ENCODE measurements around the gene FGD4.
A peak's percentile ranks its signal among the peaks of the same experiment; 100 is the strongest.
"Not testable (repeated sequence)": the region's sequence is repeated elsewhere in the genome, so short reads cannot be mapped to it uniquely, and the experiment has no call there.

The FGD4 gene

DNA sequence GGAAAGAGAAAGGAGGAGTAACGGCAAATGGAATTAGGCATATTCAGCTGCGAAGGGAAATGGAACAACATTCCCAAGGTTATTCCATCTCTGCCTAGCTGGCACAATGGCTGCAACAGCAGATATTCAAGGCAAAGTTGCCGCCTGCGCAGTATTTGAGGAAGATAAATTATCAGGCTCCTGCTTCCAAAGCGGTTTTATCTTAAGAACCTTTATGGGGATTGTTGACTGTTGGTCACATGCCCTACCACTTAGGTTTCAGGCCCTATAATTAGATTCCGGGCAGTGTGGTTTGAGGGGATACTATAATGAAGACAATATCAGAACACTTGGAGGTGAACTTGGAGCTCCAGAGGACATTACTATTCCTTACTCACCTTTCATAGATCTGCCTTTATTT, 99.7 kb downstream of the FGD4 start:
- DNase-seq, result no peak

DNA sequence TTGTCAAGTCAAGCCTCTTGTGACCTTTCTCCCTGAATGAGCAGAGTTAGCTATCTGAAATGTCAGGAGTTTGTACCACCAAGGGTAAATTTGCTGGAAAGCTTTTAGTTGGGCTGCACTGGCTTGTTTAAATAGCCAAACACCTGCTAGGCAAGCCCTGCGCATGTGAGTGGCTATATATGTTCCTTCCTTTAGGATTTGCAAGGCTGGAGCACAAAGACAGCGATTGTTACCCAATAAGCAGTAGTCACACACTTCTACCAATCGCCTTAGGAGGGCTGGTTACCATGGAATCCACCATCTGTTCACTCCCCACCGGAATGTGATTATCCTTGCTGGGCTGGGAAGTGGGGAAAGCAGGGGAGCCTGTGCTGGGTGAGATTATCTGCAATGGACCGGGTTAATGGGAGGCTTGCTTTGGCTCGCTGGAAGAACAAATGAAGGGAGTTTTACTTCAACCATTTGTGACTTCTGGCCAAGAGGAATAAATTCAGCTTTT, 102.5 kb downstream of the FGD4 start:
- peak; percentile 82 for DNase-seq

GRCh38 chr12:32502693-32503502, 103.5 kb downstream of the FGD4 start:
- peak; percentile 69 for DNase-seq

DNA sequence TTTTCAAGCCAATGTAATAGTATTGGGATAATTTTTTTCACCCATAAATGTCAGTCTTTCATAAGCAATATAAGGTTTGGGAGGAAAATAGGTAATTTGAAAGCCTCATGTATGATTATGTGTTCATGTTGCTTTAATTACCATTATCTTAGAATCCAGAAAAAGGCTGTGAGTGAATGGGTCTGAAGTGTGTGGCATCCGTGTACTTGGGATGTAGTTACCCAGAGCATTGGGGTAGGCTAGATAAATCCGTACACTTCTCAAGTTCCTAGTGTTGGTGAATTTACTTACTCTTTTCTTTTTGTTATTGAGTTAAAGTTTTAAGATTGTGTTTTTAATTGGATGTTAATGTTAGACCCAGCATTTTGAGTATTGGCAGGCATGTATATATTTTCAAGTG, 104.4 kb downstream of the FGD4 start:
- DNase-seq, result no peak

GRCh38 chr12:32504591-32504990, 105.2 kb downstream of the FGD4 start:
- no peak for DNase-seq

- DNase-seq, result peak; percentile 26
These were observed 105.9 kb downstream of the FGD4 start for GRCh38 chr12:32505067-32505945.

DNA sequence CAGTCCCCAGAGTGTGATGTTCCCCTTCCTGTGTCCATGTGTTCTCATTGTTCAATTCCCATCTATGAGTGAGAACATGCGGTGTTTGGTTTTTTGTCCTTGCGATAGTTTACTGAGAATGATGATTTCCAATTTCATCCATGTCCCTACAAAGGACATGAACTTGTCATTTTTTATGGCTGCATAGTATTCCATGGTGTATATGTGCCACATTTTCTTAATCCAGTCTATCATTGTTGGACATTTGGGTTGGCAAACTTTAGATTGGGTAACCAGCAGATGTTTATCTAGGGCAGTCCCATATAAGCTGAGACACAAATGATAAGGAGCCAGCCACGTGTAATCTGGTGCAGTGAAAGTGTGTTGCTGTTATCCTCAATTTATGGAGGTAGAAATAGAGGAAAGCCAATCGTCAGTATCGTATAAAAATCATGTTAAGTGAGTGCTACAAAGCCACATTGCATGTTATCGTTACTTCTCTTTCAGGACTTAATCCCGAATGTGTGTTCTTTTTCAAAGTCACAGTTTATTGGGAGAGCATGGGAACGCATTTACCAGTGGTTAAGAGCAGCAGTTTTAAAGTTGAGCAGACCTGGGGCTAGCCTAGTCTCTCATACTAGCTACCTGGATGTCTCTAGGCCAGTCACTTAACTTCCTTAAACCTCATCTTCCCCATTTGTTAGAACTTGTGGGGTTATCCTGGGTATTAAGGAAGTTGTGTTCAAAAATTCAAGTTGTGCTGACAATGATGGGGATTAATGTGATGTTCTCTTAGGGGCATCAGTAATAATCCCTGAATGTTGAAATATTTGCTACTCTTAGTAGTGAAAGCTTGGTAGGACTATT, 108.0 kb downstream of the FGD4 start:
- DNase-seq, result not testable (repeated sequence)

GRCh38 chr12:32507942-32508320, 108.6 kb downstream of the FGD4 start:
- no peak for DNase-seq

DNA sequence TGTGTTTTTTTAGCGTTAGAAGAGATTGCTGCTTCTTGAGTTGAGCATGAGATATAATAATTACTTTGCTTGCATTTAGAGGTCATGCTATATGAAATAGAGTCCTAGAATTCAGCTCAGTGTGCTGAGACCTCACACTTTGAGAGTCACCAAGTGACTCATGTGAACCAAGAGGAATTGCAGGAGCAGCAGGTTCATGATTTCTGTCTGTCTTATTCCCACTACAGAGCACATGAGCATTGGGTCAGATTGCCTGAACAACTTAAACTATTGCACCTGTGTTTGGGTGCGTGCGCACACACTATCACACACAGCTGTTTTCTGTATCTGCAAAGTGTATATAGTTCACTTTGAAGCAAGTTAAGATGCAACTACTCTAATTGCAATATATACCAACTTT, 109.3 kb downstream of the FGD4 start:
- no peak for DNase-seq

DNA sequence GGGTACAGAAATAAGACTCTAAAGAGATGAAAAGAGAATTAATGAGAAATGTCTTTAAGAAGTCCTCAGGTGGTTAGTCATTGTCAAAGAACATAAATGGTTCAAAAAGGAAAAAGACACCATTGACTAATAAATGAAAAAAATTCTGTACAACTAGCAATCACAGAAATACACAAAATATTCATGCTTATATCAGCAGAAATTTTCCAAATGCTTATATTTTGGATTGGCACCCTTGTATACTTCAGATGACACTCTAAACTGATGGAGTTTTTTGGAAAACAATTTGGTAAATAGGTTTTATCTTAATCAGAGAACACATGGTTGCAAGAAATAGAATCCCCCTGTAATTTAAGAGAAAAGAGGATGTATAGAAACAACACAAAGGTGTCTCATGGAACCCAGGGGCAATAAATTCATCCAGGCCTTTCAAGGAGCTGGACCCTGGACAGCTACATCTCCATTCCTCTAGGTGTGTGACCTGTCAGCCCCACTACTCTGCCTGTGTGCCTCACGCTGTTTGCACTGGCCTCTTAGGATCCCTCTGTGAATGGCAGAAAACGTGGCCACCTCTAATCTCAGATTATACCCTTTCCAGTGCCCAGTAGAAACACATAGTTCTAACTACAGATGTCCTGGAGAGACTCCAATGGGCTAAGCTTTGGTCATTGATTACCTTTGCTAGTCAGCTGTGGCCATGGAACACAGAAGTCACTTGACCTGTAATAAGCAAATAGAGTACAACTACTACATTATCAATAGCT, 110.2 kb downstream of the FGD4 start:
- DNase-seq, result no peak

- not testable (repeated sequence) for DNase-seq
These were observed 112.6 kb downstream of the FGD4 start for GRCh38 chr12:32511976-32512375.

DNA sequence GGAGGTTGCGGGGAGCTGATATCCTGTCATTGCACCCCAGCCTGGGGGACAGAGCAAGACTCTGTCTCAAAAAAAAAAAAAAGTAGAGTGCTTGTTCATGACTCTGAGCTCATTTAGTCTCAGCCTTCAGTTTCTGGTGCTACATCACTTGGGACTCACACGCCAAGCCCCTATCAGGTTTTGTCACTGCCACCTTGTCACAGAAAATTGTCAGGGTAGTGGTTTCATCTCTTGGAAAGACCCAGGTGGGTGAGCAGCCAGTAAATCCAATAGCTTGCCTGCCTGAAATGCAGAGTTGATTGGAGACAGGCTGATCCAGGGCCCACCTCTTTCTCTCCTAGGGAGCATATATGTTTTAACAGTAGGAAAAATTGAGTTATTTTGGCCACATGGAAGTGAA, 113.0 kb downstream of the FGD4 start:
- no peak for DNase-seq

DNA sequence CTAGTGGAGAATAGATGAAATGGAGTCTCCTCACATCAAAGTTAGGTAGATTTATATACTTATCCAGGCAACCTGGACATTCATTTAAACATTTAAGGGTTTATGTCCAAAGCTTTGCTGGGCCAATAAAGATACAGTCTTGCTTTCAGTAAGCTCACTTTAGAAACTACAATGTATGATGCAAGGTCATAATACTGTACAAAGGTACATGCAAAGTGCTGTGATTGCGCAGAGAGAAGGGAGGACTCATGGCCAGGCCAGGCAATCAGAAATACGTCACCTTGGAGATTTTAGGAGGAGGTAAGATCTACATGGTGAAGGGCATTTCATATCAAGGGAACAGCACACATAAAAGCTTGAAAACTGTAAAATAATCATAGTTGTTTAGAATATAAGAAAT, 113.6 kb downstream of the FGD4 start:
- DNase-seq, result no peak

GRCh38 chr12:32515137-32515873, 115.9 kb downstream of the FGD4 start:
- DNase-seq, result no peak

- DNase-seq, result no peak
These were observed 116.9 kb downstream of the FGD4 start for GRCh38 chr12:32516230-32516629.

DNA sequence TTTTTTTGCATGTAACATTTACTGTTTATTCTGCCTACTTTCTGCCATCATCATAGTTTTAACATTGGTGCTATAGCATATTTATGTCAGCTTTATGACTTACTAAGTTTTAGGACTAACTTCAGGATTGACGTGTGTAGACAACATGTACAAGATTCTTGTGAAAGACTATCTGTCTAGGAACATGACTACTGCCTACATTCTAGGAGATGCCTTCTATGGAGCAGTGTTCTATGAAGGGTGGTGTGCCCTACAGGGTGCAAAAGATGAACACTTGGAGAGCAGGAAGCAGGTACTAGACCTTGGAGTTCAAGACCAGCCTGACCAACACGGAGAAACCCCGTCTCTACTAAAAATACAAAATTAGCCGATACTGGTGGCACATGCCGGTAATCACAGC, 118.6 kb downstream of the FGD4 start:
- no peak for DNase-seq

DNA sequence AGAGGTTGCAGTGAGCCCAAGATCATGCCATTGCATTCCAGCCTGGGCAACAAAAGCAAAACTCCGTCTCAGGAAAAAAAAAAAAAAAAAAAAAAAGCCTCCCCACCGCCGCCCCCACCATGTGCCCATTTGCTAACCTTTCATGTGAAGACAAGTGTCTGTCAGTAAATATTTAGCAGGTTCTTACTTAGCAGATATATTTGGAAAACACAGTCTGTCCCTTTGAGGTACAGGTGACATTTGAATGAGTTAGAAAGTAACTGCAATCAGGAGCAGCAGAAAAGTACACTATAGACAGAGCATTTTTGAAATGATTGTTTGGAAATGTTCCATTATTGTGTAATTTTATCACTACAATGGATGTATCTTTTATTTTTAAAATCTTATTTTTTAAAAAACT, 119.7 kb downstream of the FGD4 start:
- no peak for DNase-seq

- DNase-seq, result peak; percentile 67
These were observed 123.2 kb downstream of the FGD4 start for GRCh38 chr12:32522331-32523221.

- not testable (repeated sequence) for DNase-seq
These were observed 126.4 kb downstream of the FGD4 start for GRCh38 chr12:32525802-32526201.

- not testable (repeated sequence) for DNase-seq
These were observed 127.0 kb downstream of the FGD4 start for GRCh38 chr12:32526343-32526742.
